Hepatocyte (in vitro differentiated cells): ENCODE measurements around the gene PRKACA. TPM values are rescaled to one million over a fixed set of nuclear protein-coding genes. Genes with fewer than 3 reads are reported as not detected.

Experiments
- DNase-seq: peaks from one replicate; pipeline ENCODE4 v3.0.0-alpha.2; 2016; ENCODE audit warnings: low spot score
- H2AFZ ChIP-seq: fragments of 200-600 bp; sonication (generic); 2 replicates; pipeline ENCODE4 v1.6.0; 2016; ENCODE audit warnings: antibody characterized with exemption, mild to moderate bottlenecking
- H3K27ac ChIP-seq: fragments of 200-600 bp; sonication (generic); 2 replicates; pipeline ENCODE4 v1.5.1; 2016; ENCODE audit warnings: mild to moderate bottlenecking
- H3K27me3 ChIP-seq: fragments of 200-600 bp; sonication (generic); 2 replicates; pipeline ENCODE4 v1.6.1; 2016
- H3K36me3 ChIP-seq: fragments of 200-600 bp; sonication (generic); replicated peaks from 2 replicates; pipeline ENCODE4 v1.5.1; 2016; ENCODE audit warnings: low read depth; ENCODE audit not compliant: insufficient read depth
- H3K4me1 ChIP-seq: fragments of 200-600 bp; sonication (generic); 2 replicates; pipeline ENCODE4 v1.5.1; 2016; ENCODE audit warnings: mild to moderate bottlenecking, moderate library complexity; ENCODE audit not compliant: insufficient read depth
- H3K4me2 ChIP-seq: fragments of 200-600 bp; sonication (generic); 2 replicates; pipeline ENCODE4 v1.6.0; 2016
- H3K4me3 ChIP-seq: fragments of 200-600 bp; sonication (generic); 2 replicates; pipeline ENCODE4 v1.5.1; 2016; ENCODE audit warnings: mild to moderate bottlenecking
- H3K79me2 ChIP-seq: fragments of 200-600 bp; sonication (generic); 2 replicates; pipeline ENCODE4 v1.6.0; 2017; ENCODE audit warnings: mild to moderate bottlenecking
- H3K9me2 ChIP-seq: fragments of 200-600 bp; sonication (generic); replicated peaks from 2 replicates; pipeline ENCODE4 v1.6.0; 2017; ENCODE audit warnings: mild to moderate bottlenecking; ENCODE audit not compliant: insufficient read depth
- H3K9me3 ChIP-seq: fragments of 200-600 bp; sonication (generic); 2 replicates; pipeline ENCODE4 v1.5.1; 2016; ENCODE audit warnings: low read depth, mild to moderate bottlenecking
- H4K20me1 ChIP-seq: fragments of 200-600 bp; sonication (generic); 2 replicates; pipeline ENCODE4 v1.6.0; 2016; ENCODE audit warnings: mild to moderate bottlenecking; ENCODE audit not compliant: insufficient read depth, poor library complexity, severe bottlenecking
- CTCF ChIP-seq: fragments of 200-600 bp; sonication (generic); IDR thresholded peaks from 2 replicates; pipeline ENCODE4 v1.5.1; 2016; ENCODE audit warnings: antibody characterized with exemption, mild to moderate bottlenecking; ENCODE audit not compliant: poor library complexity
- EZH2 ChIP-seq: fragments of 200-600 bp; sonication (generic); IDR thresholded peaks from 2 replicates; pipeline ENCODE4 v1.6.1; 2016; ENCODE audit warnings: antibody characterized with exemption, mild to moderate bottlenecking, borderline replicate concordance
- EZH2phosphoT487 ChIP-seq: fragments of 200-600 bp; sonication (generic); IDR thresholded peaks from one replicate; pipeline ENCODE4 v1.6.1; 2018; ENCODE audit warnings: antibody characterized with exemption, mild to moderate bottlenecking, low read depth, moderate library complexity; ENCODE audit not compliant: unreplicated experiment, severe bottlenecking
- WGBS: methylation state at CpG from one replicate; pipeline ENCODE4 v1.1.6; 2016; ENCODE audit warnings: low lambda C conversion rate; ENCODE audit errors: missing lambda C conversion rate; 5-methylcytosine and 5-hydroxymethylcytosine counted together
- polyA plus RNA-seq: library from polyadenylated mRNA; unstranded; fragments of >200 nt; fragmentation: Nextera tagmentation; extraction: Ambion mirVana; gene quantifications from 2 replicates; pipeline ENCODE4 v1.2.1, GENCODE V29; 2016
- total RNA-seq: library from RNA; depleted of rRNA; stranded (reverse); fragments of >200 nt; gene quantifications from 2 replicates; pipeline ENCODE4 v1.2.3, GENCODE V29; 2014

PRKACA gene
- total and polyA plus RNA-seq, 2 experiments from 2014 or later: 13.4 to 41.5 TPM

- DNase-seq: no peak
- H3K4me2 ChIP-seq: no peak overlapping the region
- H3K4me3 ChIP-seq: no peak overlapping the region
- 97% methylated on average over 42 of the region's 43 CpGs for WGBS
- no peak for TF ChIP-seq EZH2
- no peak for TF ChIP-seq EZH2phosphoT487
- no peak for TF ChIP-seq CTCF
- H3K9me2 ChIP-seq: no peaks in the 10 kb centered on the region
- no peaks in the 10 kb centered on the region for H3K27me3 ChIP-seq
- no peak overlapping the region for H2AFZ ChIP-seq
- H3K4me1 ChIP-seq: peaks cover 14% of the 10 kb centered on the region
- H3K79me2 ChIP-seq: peaks cover 11% of the 10 kb centered on the region
- no peaks in the 10 kb centered on the region for H4K20me1 ChIP-seq
- no peaks in the 10 kb centered on the region for H3K36me3 ChIP-seq
- H3K27ac ChIP-seq: no peak overlapping the region
- no peaks in the 10 kb centered on the region for H3K9me3 ChIP-seq
These were observed 47.1 kb downstream of the PRKACA start for GRCh38 chr19:14070268-14071050.

- Histone ChIP-seq H3K36me3 (no peaks in the 10 kb centered on the region), H4K20me1 (no peaks in the 10 kb centered on the region), H3K4me2 (no peak overlapping the region), H3K27ac (no peak overlapping the region), H2AFZ (no peak overlapping the region), H3K9me3 (no peaks in the 10 kb centered on the region), H3K4me3 (no peak overlapping the region), H3K4me1 (no peaks in the 10 kb centered on the region), H3K79me2 (no peaks in the 10 kb centered on the region), H3K9me2 (no peaks in the 10 kb centered on the region), H3K27me3 (no peaks in the 10 kb centered on the region)
- TF ChIP-seq EZH2 (no peak), CTCF (no peak), EZH2phosphoT487 (no peak)
- WGBS: 66% methylated on average over 2 of the region's 2 CpGs
- no peak for DNase-seq
These were observed 51.4 kb downstream of the PRKACA start for GRCh38 chr19:14066134-14066533.

- Histone ChIP-seq H2AFZ (no peak overlapping the region), H3K36me3 (no peaks in the 10 kb centered on the region), H3K4me2 (no peak overlapping the region), H3K4me1 (peaks cover under 1% of the 10 kb centered on the region), H3K9me2 (no peaks in the 10 kb centered on the region), H3K27me3 (peaks cover 11% of the 10 kb centered on the region), H3K27ac (no peak overlapping the region), H4K20me1 (no peaks in the 10 kb centered on the region), H3K4me3 (no peak overlapping the region), H3K79me2 (no peaks in the 10 kb centered on the region), H3K9me3 (no peaks in the 10 kb centered on the region)
- 89% methylated on average over 7 of the region's 7 CpGs for WGBS
- DNase-seq: no peak
- TF ChIP-seq EZH2phosphoT487: no peak
- TF ChIP-seq CTCF: no peak
- TF ChIP-seq EZH2: no peak
These were observed 54.5 kb downstream of the PRKACA start for GRCh38 chr19:14063105-14063504.
